K562 (cell line): ENCODE measurements around the gene GNG7. TPM values are rescaled to one million over a fixed set of nuclear protein-coding genes. Genes with fewer than 3 reads are reported as not detected.

Experiments used
- CLOCK ChIP-seq: fragments of 250-450 bp; sonication (Bioruptor Pico); IDR thresholded peaks from 2 replicates; pipeline ENCODE4 v1.4.0; 2020; ENCODE audit warnings: mild to moderate bottlenecking, moderate library complexity, borderline replicate concordance
- DMBX1 ChIP-seq: fragments of 250-450 bp; sonication (Bioruptor Pico); IDR thresholded peaks from 2 replicates; pipeline ENCODE4 v1.8.0; 2022; ENCODE audit warnings: inconsistent platforms, mild to moderate bottlenecking, moderate library complexity, borderline replicate concordance
- JUN ChIP-seq, 2 experiments: sonication (generic) in 1 of 2; formaldehyde crosslinking in 1 of 2; IDR thresholded peaks; 2 replicates each; pipeline versions ENCODE4 v1.6.1 to v1.8.0; 2012 to 2022; ENCODE audit warnings: borderline replicate concordance in 2 of 2, mild to moderate bottlenecking in 2 of 2, improper control_type of control experiment in 1 of 2, low read depth in 1 of 2, low read length in 1 of 2, missing genetic modification reagents in 1 of 2
- MAFG ChIP-seq: fragments of 450-650 bp; conservative IDR thresholded peaks from 2 replicates; pipeline ENCODE4 v1.6.1; 2016; ENCODE audit warnings: missing genetic modification characterization, missing compliant biosample characterization
- PYGO2 ChIP-seq: fragments of 450-650 bp; IDR thresholded peaks from 2 replicates; pipeline ENCODE4 v1.6.1; 2016; ENCODE audit warnings: mild to moderate bottlenecking, missing genetic modification characterization, moderate library complexity, missing compliant biosample characterization
- TEAD4 ChIP-seq, 2 experiments: sonication (generic) in 1 of 2; formaldehyde crosslinking in 1 of 2; IDR thresholded peaks; 2 replicates each; pipeline versions ENCODE4 v1.6.1 to v1.8.0; 2012 to 2022; ENCODE audit warnings: borderline replicate concordance in 1 of 2, inconsistent platforms in 1 of 2, low read length in 1 of 2, mild to moderate bottlenecking in 1 of 2, missing genetic modification reagents in 1 of 2
- THRA ChIP-seq: fragments of 450-650 bp; IDR thresholded peaks from 2 replicates; pipeline ENCODE4 v1.6.1; 2017; ENCODE audit warnings: mild to moderate bottlenecking, moderate library complexity
- ZBTB11 ChIP-seq, 3 experiments: fragments of 200-800 bp in 1 of 3; fragments of 250-450 bp in 1 of 3; fragments of 450-650 bp in 1 of 3; sonication (Bioruptor Pico) in 1 of 3; sonication (Bioruptor generic) in 1 of 3; formaldehyde crosslinking in 1 of 3; IDR thresholded peaks; 2 replicates each; pipeline versions ENCODE4 v1.6.1 to v1.8.0; 2016 to 2022; ENCODE audit warnings: mild to moderate bottlenecking in 2 of 3, missing genetic modification characterization in 2 of 3, missing compliant biosample characterization in 1 of 3, moderate library complexity in 1 of 3
- ZBTB8A ChIP-seq: fragments of 450-650 bp; IDR thresholded peaks from 2 replicates; pipeline ENCODE4 v1.6.1; 2018; ENCODE audit warnings: mild to moderate bottlenecking, moderate library complexity; ENCODE audit not compliant: partially characterized antibody
- ZFX ChIP-seq: sonication (generic); formaldehyde crosslinking; IDR thresholded peaks from 2 replicates; pipeline ENCODE4 v1.8.0; 2022; ENCODE audit warnings: mild to moderate bottlenecking, missing genetic modification reagents, moderate library complexity
- ZNF518B ChIP-seq: fragments of 250-450 bp; sonication (Bioruptor Pico); IDR thresholded peaks from 2 replicates; pipeline ENCODE4 v1.5.0; 2021; ENCODE audit warnings: mild to moderate bottlenecking, moderate library complexity
- polyA plus RNA-seq, 8 experiments: library from polyadenylated mRNA; depleted of rRNA in 4 of 8; stranded (reverse) in 5 of 8; unstranded in 3 of 8; fragments of >200 nt; fragmentation: Nextera tagmentation in 2 of 8; fragmentation: Illumina TruSeq in 1 of 8; extraction: Ambion mirVana in 2 of 8; extraction: Trizol in 1 of 8; gene quantifications; 2 replicates each; pipeline versions ENCODE4 v1.2.1 to v1.2.3, GENCODE V29; 2011 to 2014; ENCODE audit warnings: inconsistent platforms in 1 of 8, missing spikeins in 1 of 8
- total RNA-seq, 7 experiments: library from RNA; depleted of rRNA in 6 of 7; stranded (reverse); fragments of >200 nt in 6 of 7; fragmentation: Illumina TruSeq in 2 of 7; extraction: Trizol in 2 of 7; gene quantifications; 2 replicates each; pipeline versions ENCODE4 v1.2.1 to v1.2.3, GENCODE V29; 2011 to 2021; ENCODE audit warnings: low replicate concordance in 1 of 7

GNG7 gene
- total and polyA plus RNA-seq, 9 of the 15 experiments (the other 6 are each of a cell fraction or from before 2014, with no cell fraction given): 0.01 to 0.20 (median 0.06) TPM; not detected in 1

- TF ChIP-seq ZNF518B (CRISPR knock-in tag) (no peak), PYGO2 (tag) (no peak), DMBX1 (0 out of 2 replicates have a peak, but pooled peaks have one; percentile 39), THRA (no peak), JUN (IDR thresholded peaks at IDR 0.05; ENCODE audit: borderline replicate concordance, low read depth, low read length) (0 out of 2 replicates have a peak, but pooled peaks have one; percentile 33), JUN (CRISPR knock-in tag; IDR thresholded peaks at IDR 0.05; ENCODE audit: borderline replicate concordance) (no peak), ZFX (CRISPR knock-in tag) (0 out of 2 replicates have a peak, but pooled peaks have one; percentile 1), MAFG (no peak), ZBTB11 (CRISPR knock-in tag; IDR thresholded peaks at IDR 0.05) (no peak), CLOCK (no peak), TEAD4 (IDR thresholded peaks at IDR 0.05; ENCODE audit: low read length) (peak; percentile 56; the same call in 1 of the 2 replicates), TEAD4 (CRISPR knock-in tag; IDR thresholded peaks at IDR 0.05; ENCODE audit: borderline replicate concordance) (no peak), ZBTB8A (no peak)
Observed at GRCh38 chr19:2475702-2476450, 226.6 kb downstream of the GNG7 start, which contains the start of gene GADD45B (continued).
